WI38 (cell line): Measurements from ENCODE around the gene GLS2.
"Not testable (repeated sequence)": the region's sequence is repeated elsewhere in the genome, so short reads cannot be mapped to it uniquely, and the experiment has no call there.

Experiments used
- H3K4me3 ChIP-seq: 2 replicates; pipeline ENCODE4 v1.5.1; 2011; ENCODE audit warnings: low read depth, mild to moderate bottlenecking, control low read depth, low read length
- CTCF ChIP-seq: IDR thresholded peaks from 2 replicates; pipeline ENCODE4 v1.5.1; 2012; ENCODE audit warnings: low read depth, mild to moderate bottlenecking, control low read depth, low read length

The GLS2 gene

DNA sequence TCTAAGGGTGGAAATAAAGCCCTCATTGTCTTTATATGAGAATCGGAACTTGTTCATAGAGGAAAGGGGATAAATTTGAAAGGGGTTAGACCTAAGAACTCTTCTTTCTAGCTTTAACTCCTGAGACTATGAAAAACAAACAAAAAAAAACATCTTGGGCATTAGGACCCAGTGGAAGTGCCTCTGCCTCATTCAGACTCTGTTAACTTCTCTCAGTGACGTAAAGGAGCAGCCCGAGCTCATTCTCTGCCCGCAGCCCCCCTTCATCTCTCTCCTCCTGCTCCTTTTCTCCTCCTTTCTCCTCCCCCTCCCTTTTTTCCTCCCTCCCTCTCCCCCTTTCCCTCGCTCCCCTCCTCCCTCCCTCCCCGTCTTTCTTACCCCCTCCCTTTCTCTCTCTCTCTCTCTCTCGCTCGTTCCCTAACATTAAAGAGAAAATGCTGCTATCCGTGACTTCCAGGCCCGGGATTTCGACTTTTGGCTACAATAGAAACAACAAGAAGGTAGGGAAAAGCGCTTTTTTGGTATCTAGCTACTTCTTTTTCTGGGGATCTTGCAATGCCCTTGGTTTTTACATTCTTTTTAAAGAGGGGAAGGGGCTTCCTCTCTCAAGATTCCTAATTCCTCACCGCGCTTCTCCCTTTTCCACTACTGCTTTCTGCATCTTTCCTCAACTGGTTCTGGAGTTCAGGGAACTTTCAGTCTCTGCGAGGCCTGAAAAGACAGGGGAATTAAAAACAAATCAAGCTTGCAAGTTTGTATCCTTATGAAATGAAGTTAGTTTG lies 33.8 kb upstream of the GLS2 start, which contains the start of gene RBMS2:
Gene RBMS2 (plus strand): TSS at position 231 of the 782 bp plus-strand sequence. CDS start 204 bp downstream, at position 435.
- TF ChIP-seq CTCF = no peak
- peak within 1 kb of the TSS; percentile 80 for H3K4me3 ChIP-seq

DNA sequence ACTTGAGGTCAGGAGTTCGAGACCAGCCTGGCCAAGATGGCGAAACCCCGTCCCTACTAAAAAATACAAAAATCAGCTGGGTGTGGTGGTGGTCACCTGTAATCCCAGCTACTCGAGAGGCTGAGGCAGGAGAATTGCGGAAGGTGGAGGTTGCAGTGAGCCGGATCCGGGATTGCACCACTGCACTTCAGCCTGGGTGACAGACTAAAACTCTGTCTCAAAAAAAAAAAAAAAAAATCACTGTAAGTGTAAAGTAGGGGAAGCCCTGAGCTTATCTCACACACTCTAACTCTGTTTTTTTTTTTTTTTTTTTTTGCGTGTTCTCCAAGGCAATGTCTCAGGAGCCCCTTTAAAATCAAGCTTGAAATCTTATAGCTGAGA lies 33.2 kb upstream of the GLS2 start:
- peak overlapping the region; percentile 80 for H3K4me3 ChIP-seq
- TF ChIP-seq CTCF = no peak

DNA sequence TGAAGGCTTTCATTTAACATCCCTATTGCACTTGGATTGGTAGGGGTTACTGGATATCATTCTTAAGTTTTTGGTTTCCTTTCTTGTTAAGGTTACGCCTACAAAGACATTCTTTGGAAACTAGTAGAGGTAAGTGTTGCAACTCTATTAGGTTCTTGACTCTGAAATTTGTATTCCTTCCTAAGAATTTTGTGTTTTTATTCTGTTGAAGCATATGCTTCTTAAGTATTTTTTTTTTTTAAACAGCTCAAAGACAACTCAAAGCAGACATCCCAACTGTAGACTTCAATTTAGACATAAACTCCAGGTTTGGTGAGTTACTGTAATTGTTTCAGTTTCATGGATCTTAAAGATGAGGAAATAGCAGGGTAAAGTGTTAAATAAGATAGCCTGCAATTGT lies 32.5 kb upstream of the GLS2 start:
- H3K4me3 ChIP-seq = no peak overlapping the region
- TF ChIP-seq CTCF = no peak

GRCh38 chr12:56520048-56520447 lies 32.1 kb upstream of the GLS2 start:
- no peak overlapping the region for H3K4me3 ChIP-seq
- TF ChIP-seq CTCF = no peak

DNA sequence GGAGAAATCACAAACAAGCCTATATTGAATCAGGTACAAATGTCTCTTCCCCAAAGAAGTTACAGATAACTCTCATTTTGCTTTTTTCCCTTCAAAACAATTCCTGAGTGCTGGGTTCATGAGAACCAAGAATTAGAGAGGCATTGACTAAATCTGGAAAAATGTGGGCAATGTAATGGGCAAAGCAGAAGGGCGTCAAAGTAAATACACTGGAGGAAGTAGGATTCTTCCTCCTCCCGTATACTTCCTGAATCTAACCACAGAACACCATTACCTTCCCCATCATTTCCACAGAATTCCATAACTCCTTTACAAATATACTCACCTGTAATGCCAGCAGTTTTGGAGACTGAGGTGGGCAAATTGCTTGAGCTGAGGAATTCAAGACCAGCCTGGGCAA lies 30.6 kb upstream of the GLS2 start:
- no peak for TF ChIP-seq CTCF
- no peak overlapping the region for H3K4me3 ChIP-seq

GRCh38 chr12:56517854-56518253 lies 29.9 kb upstream of the GLS2 start:
- TF ChIP-seq CTCF = no peak
- H3K4me3 ChIP-seq = no peak overlapping the region

GRCh38 chr12:56514014-56514318 lies 26.0 kb upstream of the GLS2 start:
- not testable (repeated sequence) for H3K4me3 ChIP-seq

- TF ChIP-seq CTCF = no peak
These were observed 22.8 kb upstream of the GLS2 start for GRCh38 chr12:56510786-56511185.

GRCh38 chr12:56499879-56500278 lies 11.9 kb upstream of the GLS2 start:
- not testable (repeated sequence) for H3K4me3 ChIP-seq

More at GRCh38 chr12:56510786-56511185, 22.8 kb upstream of the GLS2 start:
- H3K4me3 ChIP-seq = no peak overlapping the region

GRCh38 chr12:56499452-56499851 lies 11.5 kb upstream of the GLS2 start:
- H3K4me3 ChIP-seq = not testable (repeated sequence)

DNA sequence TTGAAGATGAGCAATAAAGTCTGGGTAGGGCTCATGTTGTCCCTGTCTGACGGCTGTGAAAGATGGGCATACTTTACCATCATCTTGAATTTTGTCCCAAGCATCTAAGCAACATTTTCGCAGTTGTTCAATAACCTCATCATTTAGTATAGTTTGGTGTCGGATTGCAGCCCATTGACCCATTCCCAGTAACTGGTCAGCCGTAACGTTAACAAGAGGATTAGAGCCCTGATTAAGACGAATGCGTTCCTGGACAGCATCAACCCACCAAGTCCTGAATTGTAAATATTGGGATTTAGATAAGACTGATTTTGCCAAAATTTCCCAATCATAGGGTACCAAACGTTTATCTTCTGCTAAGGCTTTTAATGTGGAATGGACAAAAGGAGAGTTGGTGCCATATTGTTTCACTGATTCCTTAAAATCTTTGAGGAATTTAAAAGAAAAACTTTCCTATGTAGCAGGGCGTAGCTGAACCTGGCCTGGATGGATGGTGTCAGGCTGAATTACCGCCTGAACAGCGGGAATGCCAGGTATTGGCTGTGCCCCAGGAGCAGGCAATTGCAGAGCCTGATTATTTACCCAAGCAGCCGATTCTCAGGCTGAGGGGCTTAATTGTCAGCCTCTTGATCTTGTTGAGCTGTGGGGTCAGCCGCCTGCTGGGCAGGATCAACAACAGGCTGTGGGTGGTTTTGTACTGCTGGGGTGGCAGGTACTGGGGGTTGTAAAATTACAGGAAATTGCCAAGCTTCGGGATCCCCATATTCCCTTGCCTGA lies 10.4 kb upstream of the GLS2 start:
- not testable (repeated sequence) for H3K4me3 ChIP-seq
